NT2/D1 (cell line): ENCODE results near the gene OR2F1.

Experiments used
- DNase-seq: peaks from one replicate; pipeline ENCODE4 v3.0.0-alpha.2; 2011; ENCODE audit warnings: low read depth, low spot score
- H3K27me3 ChIP-seq: 2 replicates; pipeline ENCODE4 v1.6.0; 2011; ENCODE audit warnings: mild to moderate bottlenecking; ENCODE audit not compliant: insufficient read length, insufficient read depth
- H3K36me3 ChIP-seq: 2 replicates; pipeline ENCODE4 v1.6.1; 2011; ENCODE audit warnings: mild to moderate bottlenecking, low read length, mixed read lengths; ENCODE audit not compliant: insufficient read depth, insufficient read length
- H3K4me1 ChIP-seq: 2 replicates; pipeline ENCODE4 v1.5.1; 2011; ENCODE audit not compliant: insufficient read depth, insufficient read length
- H3K4me3 ChIP-seq: 2 replicates; pipeline ENCODE4 v1.5.1; 2011; ENCODE audit warnings: low read depth; ENCODE audit not compliant: insufficient read length
- H3K9ac ChIP-seq: 2 replicates; pipeline ENCODE4 v1.6.0; 2011; ENCODE audit warnings: low read depth; ENCODE audit not compliant: insufficient read length
- H3K9me3 ChIP-seq: 2 replicates; pipeline ENCODE4 v1.5.1; 2011; ENCODE audit warnings: mild to moderate bottlenecking, low read length; ENCODE audit not compliant: insufficient read depth
- SUZ12 ChIP-seq: IDR thresholded peaks from 2 replicates; pipeline ENCODE4 v1.6.1; 2011; ENCODE audit not compliant: insufficient read length, insufficient read depth; ENCODE audit errors: extremely low read depth
- YY1 ChIP-seq: IDR thresholded peaks from 2 replicates; pipeline ENCODE4 v1.6.1; 2011; ENCODE audit not compliant: insufficient read length, insufficient read depth
- ZNF274 ChIP-seq: IDR thresholded peaks from 2 replicates; pipeline ENCODE4 v1.6.1; 2011; ENCODE audit warnings: mild to moderate bottlenecking, low read depth, low read length

The OR2F1 gene

GRCh38 chr7:143958781-143959180, 4.1 kb downstream of the OR2F1 start:
- Histone ChIP-seq H3K4me1 (no peaks in the 10 kb centered on the region), H3K4me3 (no peak overlapping the region), H3K36me3 (no peaks in the 10 kb centered on the region), H3K27me3 (no peaks in the 10 kb centered on the region), H3K9me3 (no peaks in the 10 kb centered on the region), H3K9ac (no peak overlapping the region)
- no peak for TF ChIP-seq YY1
- TF ChIP-seq SUZ12: no peak
- no peak for TF ChIP-seq ZNF274
- DNase-seq: peak; percentile 8

- TF ChIP-seq SUZ12 (no peak), ZNF274 (no peak), YY1 (no peak)
- DNase-seq: no peak
- H3K27me3 ChIP-seq: no peaks in the 10 kb centered on the region
- H3K36me3 ChIP-seq: no peaks in the 10 kb centered on the region
- no peaks in the 10 kb centered on the region for H3K9me3 ChIP-seq
- H3K4me1 ChIP-seq: no peaks in the 10 kb centered on the region
- H3K9ac ChIP-seq: no peak overlapping the region
- no peak overlapping the region for H3K4me3 ChIP-seq
Observed at GRCh38 chr7:143960813-143961610, 6.4 kb downstream of the OR2F1 start.

DNA sequence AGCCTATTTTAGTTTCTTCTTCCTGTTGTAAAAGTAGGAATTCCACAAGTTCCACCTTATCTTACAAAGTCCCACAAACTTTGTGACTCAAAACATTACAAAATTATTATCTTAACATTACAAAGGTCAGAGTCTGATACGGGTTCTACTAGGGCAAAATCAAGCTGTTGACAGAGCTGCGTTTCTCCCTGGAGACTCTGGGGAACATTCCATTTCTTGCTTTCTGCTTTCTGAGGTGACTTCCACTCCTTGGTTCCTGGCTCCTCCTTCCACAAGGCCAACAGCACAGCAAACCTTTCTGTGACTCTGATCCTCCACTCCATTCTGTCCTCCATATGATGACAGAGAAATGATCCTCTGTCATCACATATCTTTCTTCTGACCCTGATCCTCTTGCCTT, 10.6 kb downstream of the OR2F1 start:
- no peaks in the 10 kb centered on the region for H3K4me1 ChIP-seq
- no peaks in the 10 kb centered on the region for H3K9me3 ChIP-seq
- no peak for TF ChIP-seq YY1
- no peak for TF ChIP-seq SUZ12
- no peak for TF ChIP-seq ZNF274
- no peaks in the 10 kb centered on the region for H3K27me3 ChIP-seq
- H3K4me3 ChIP-seq: no peak overlapping the region
- H3K9ac ChIP-seq: no peak overlapping the region
- DNase-seq: no peak
- no peaks in the 10 kb centered on the region for H3K36me3 ChIP-seq

GRCh38 chr7:143967398-143967797, 12.8 kb downstream of the OR2F1 start:
- H3K9ac ChIP-seq: no peak overlapping the region
- H3K9me3 ChIP-seq: no peaks in the 10 kb centered on the region; the same call in 1 of the 2 replicates
- no peaks in the 10 kb centered on the region for H3K36me3 ChIP-seq
- no peaks in the 10 kb centered on the region for H3K27me3 ChIP-seq
- DNase-seq: no peak
- no peaks in the 10 kb centered on the region for H3K4me1 ChIP-seq
- no peak overlapping the region for H3K4me3 ChIP-seq
- TF ChIP-seq YY1 (no peak), ZNF274 (no peak), SUZ12 (no peak)

- no peak for DNase-seq
- H3K27me3 ChIP-seq: no peaks in the 10 kb centered on the region
- H3K4me3 ChIP-seq: no peak overlapping the region
- H3K4me1 ChIP-seq: no peaks in the 10 kb centered on the region
- H3K9me3 ChIP-seq: no peaks in the 10 kb centered on the region; the same call in 1 of the 2 replicates
- no peak for TF ChIP-seq YY1
- TF ChIP-seq SUZ12: no peak
- no peak for TF ChIP-seq ZNF274
- no peaks in the 10 kb centered on the region for H3K36me3 ChIP-seq
- H3K9ac ChIP-seq: no peak overlapping the region
Observed at GRCh38 chr7:143973870-143974416, 19.3 kb downstream of the OR2F1 start.

DNA sequence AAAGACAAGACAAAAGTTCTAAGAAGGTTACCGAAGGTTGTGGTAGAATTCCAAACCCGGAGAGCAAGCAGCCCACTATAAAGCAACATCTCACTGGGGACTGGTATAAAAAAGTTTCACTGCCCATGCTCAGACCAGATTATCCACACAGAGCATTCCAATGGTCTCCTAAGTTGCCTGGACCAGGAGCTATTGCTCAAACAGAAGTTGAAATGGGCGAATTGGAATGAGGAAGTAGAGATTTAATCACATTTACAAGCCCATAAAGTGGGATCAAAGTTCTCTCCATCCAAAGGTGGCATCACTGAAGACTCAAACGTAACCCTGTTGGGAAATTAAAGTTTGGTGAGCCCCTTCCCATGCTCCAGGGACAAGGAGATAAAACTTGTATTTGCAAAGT, 19.8 kb downstream of the OR2F1 start:
- Histone ChIP-seq H3K4me3 (no peak overlapping the region), H3K4me1 (no peaks in the 10 kb centered on the region), H3K9me3 (no peaks in the 10 kb centered on the region; the same call in 1 of the 2 replicates), H3K36me3 (no peaks in the 10 kb centered on the region), H3K9ac (no peak overlapping the region), H3K27me3 (no peaks in the 10 kb centered on the region)
- no peak for DNase-seq
- TF ChIP-seq ZNF274 (no peak), SUZ12 (no peak), YY1 (no peak)

- Histone ChIP-seq H3K4me1 (no peaks in the 10 kb centered on the region), H3K4me3 (no peak overlapping the region), H3K9me3 (no peaks in the 10 kb centered on the region; the same call in 1 of the 2 replicates), H3K36me3 (no peaks in the 10 kb centered on the region), H3K27me3 (no peaks in the 10 kb centered on the region), H3K9ac (no peak overlapping the region)
- peak; percentile 6 for DNase-seq
- no peak for TF ChIP-seq YY1
- TF ChIP-seq SUZ12: no peak
- no peak for TF ChIP-seq ZNF274
Observed at GRCh38 chr7:143975617-143976016, 21.0 kb downstream of the OR2F1 start.
